NT2/D1 (cell line): ENCODE data around the gene TET1.

Source experiments
- SUZ12 ChIP-seq: IDR thresholded peaks from 2 replicates; pipeline ENCODE4 v1.6.1; 2011; ENCODE audit not compliant: insufficient read length, insufficient read depth; ENCODE audit errors: extremely low read depth
- YY1 ChIP-seq: IDR thresholded peaks from 2 replicates; pipeline ENCODE4 v1.6.1; 2011; ENCODE audit not compliant: insufficient read length, insufficient read depth

DNA sequence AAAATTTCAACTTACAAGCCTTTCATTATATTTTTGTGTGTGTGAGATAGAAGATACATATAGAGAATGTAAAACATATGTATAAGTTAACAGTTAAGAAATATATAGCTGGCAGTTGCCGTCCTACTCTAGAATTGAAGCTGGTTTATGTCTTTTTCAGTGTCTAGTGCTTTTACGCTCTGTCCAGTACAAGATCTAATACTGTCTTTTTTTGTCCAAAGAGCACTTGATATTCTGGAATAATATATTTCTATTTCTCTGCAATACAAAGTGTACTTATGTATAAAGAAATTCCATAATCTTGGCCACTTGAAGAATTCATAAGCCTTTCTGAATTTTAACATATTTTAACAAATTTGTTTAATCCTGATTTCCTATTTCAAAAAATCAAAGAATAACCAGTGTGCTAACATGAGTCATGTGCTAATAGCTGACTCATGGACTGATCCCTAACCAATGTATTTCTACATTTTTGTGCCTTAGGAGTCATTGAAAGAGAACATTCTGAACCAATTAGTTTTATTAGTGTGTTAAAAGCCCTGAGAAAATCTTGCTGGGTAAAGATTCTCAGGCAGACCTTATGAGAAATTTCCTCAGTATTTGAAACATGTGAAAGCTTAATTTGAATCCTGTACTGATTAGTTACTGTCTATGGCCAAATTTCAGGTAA lies 87.7 kb downstream of the TET1 start:
- TF ChIP-seq SUZ12 (no peak), YY1 (no peak)
